Stimulated activated naive B cell treated with anti-CD40 and anti-IgM and Interleukin-4, amounts not matched to agents 10 μg/mL and 1 μg/mL and 100 μg/mL, for 72 hours (primary cell): ENCODE results near the gene HTR6.

Experiments
- ATAC-seq, 2 donors: fragments of 150-1000 bp; cut with Tn5 transposase; replicated peaks; 2 replicates each; pipeline ENCODE4 v1.10.0; 2021; ENCODE audit warnings: moderate library complexity in 1 of 2
- DNase-seq: peaks from one replicate; pipeline ENCODE4 v3.0.0; 2021
- H3K27ac Mint-ChIP-seq: one replicate; pipeline ENCODE4 v1.8.0; 2022; ENCODE audit warnings: mild to moderate bottlenecking, mixed read lengths
- H3K27me3 Mint-ChIP-seq, 2 donors: one replicate each; pipeline ENCODE4 v1.8.0; 2022; ENCODE audit warnings: mixed read lengths in 2 of 2
- H3K36me3 Mint-ChIP-seq, 2 donors: one replicate each; pipeline ENCODE4 v1.8.0; 2022; ENCODE audit warnings: mixed read lengths in 2 of 2, mild to moderate bottlenecking in 1 of 2
- H3K4me1 Mint-ChIP-seq, 2 donors: one replicate each; pipeline ENCODE4 v1.8.0; 2022; ENCODE audit warnings: mixed read lengths in 2 of 2, mild to moderate bottlenecking in 1 of 2
- H3K4me3 Mint-ChIP-seq, 2 donors: one replicate each; pipeline ENCODE4 v1.8.0; 2022; ENCODE audit warnings: mild to moderate bottlenecking in 2 of 2, mixed read lengths in 2 of 2, moderate library complexity in 1 of 2
- H3K9me3 Mint-ChIP-seq, 2 donors: one replicate each; pipeline ENCODE4 v1.8.0; 2022; ENCODE audit warnings: mixed read lengths in 2 of 2, mild to moderate bottlenecking in 1 of 2

HTR6 gene

GRCh38 chr1:19656780-19657466, 7.8 kb upstream of the HTR6 start:
- Mint-ChIP-seq H3K4me1 (peaks cover 6 to 8% of the 10 kb centered on the region in 2 donors), H3K27ac (no peak overlapping the region), H3K27me3 (peaks cover 19 to 21% of the 10 kb centered on the region in 2 donors), H3K4me3 (no peak overlapping the region), H3K36me3 (no peaks in the 10 kb centered on the region), H3K9me3 (no peaks in the 10 kb centered on the region)
- no peak for DNase-seq
- no peak for ATAC-seq

DNA sequence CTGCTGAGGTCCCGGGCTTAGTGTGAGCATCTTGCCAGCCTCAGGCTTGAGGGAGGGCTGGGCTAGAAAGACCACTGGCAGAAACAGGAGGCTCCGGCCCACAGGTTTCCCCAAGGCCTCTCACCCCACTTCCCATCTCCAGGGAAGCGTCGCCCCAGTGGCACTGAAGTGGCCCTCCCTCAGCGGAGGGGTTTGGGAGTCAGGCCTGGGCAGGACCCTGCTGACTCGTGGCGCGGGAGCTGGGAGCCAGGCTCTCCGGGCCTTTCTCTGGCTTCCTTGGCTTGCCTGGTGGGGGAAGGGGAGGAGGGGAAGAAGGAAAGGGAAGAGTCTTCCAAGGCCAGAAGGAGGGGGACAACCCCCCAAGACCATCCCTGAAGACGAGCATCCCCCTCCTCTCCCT, 7.2 kb upstream of the HTR6 start:
- Mint-ChIP-seq H3K4me3 (no peak overlapping the region), H3K4me1 (peaks cover 6 to 8% of the 10 kb centered on the region in 2 donors), H3K9me3 (no peaks in the 10 kb centered on the region), H3K27me3 (peaks cover 17% of the 10 kb centered on the region in 2 donors), H3K36me3 (no peaks in the 10 kb centered on the region), H3K27ac (no peak overlapping the region)
- DNase-seq (no peak), ATAC-seq (no peak)

DNA sequence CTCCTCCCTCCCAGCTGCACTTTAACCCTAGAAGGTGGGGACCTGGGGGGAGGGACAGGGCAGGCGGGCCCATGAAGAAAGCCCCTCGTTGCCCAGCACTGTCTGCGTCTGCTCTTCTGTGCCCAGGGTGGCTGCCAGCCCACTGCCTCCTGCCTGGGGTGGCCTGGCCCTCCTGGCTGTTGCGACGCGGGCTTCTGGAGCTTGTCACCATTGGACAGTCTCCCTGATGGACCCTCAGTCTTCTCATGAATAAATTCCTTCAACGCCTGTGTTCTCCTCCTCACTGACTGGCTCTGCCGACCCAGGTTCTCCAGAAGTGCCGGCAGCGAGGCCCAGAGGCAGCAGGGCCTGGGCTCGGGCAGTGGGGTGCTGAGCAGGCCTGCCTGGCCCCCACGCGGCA, 6.5 kb upstream of the HTR6 start:
- Mint-ChIP-seq H3K4me1 (peaks cover 6 to 8% of the 10 kb centered on the region in 2 donors), H3K4me3 (no peak overlapping the region), H3K27ac (no peak overlapping the region), H3K36me3 (no peaks in the 10 kb centered on the region), H3K27me3 (peaks cover 21% of the 10 kb centered on the region in 2 donors), H3K9me3 (no peaks in the 10 kb centered on the region)
- DNase-seq = no peak
- no peak for ATAC-seq

GRCh38 chr1:19661721-19662228, 2.9 kb upstream of the HTR6 start:
- H3K27ac Mint-ChIP-seq = no peak overlapping the region
- no peak overlapping the region for H3K4me3 Mint-ChIP-seq
- H3K4me1 Mint-ChIP-seq = peaks cover 9 to 12% of the 10 kb centered on the region in 2 donors
- H3K36me3 Mint-ChIP-seq = no peaks in the 10 kb centered on the region
- DNase-seq = no peak
- ATAC-seq = no peak
- H3K9me3 Mint-ChIP-seq = no peaks in the 10 kb centered on the region
- peaks cover 42% of the 10 kb centered on the region in 2 donors for H3K27me3 Mint-ChIP-seq

GRCh38 chr1:19662313-19662712, 2.4 kb upstream of the HTR6 start:
- H3K9me3 Mint-ChIP-seq = no peaks in the 10 kb centered on the region
- ATAC-seq (no peak), DNase-seq (no peak)
- H3K27me3 Mint-ChIP-seq = peaks cover 47% of the 10 kb centered on the region in 2 donors
- no peak overlapping the region for H3K4me3 Mint-ChIP-seq
- no peak overlapping the region for H3K27ac Mint-ChIP-seq
- H3K4me1 Mint-ChIP-seq = peaks cover 9 to 12% of the 10 kb centered on the region in 2 donors
- no peaks in the 10 kb centered on the region for H3K36me3 Mint-ChIP-seq

- no peak for DNase-seq
- Mint-ChIP-seq H3K36me3 (no peaks in the 10 kb centered on the region), H3K4me3 (peak overlapping the region; percentile 67 to 73), H3K4me1 (peaks cover 4 to 6% of the 10 kb centered on the region in 2 donors), H3K27me3 (peaks cover 56 to 67% of the 10 kb centered on the region in 2 donors), H3K9me3 (no peaks in the 10 kb centered on the region), H3K27ac (no peak overlapping the region)
- no peak for ATAC-seq
Measured at GRCh38 chr1:19665186-19665495, 466 bp downstream of the HTR6 start.

DNA sequence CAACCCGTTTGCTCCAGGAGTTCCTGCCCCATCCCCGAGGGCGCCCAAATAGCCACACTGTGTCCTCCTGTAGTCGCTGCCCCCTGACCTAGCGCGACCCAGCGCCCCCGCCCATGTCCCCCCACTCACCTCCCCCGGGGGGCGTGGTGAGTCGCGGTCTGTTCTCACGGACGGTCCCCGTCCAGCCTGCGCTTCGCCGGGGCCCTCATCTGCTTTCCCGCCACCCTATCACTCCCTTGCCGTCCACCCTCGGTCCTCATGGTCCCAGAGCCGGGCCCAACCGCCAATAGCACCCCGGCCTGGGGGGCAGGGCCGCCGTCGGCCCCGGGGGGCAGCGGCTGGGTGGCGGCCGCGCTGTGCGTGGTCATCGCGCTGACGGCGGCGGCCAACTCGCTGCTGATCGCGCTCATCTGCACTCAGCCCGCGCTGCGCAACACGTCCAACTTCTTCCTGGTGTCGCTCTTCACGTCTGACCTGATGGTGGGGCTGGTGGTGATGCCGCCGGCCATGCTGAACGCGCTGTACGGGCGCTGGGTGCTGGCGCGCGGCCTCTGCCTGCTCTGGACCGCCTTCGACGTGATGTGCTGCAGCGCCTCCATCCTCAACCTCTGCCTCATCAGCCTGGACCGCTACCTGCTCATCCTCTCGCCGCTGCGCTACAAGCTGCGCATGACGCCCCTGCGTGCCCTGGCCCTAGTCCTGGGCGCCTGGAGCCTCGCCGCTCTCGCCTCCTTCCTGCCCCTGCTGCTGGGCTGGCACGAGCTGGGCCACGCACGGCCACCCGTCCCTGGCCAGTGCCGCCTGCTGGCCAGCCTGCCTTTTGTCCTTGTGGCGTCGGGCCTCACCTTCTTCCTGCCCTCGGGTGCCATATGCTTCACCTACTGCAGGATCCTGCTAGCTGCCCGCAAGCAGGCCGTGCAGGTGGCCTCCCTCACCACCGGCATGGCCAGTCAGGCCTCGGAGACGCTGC, 1.1 kb downstream of the HTR6 start:
- Mint-ChIP-seq H3K27ac (no peak overlapping the region), H3K4me1 (peaks cover 4 to 6% of the 10 kb centered on the region in 2 donors), H3K4me3 (peak overlapping the region; percentile 67 to 74), H3K9me3 (no peaks in the 10 kb centered on the region), H3K36me3 (no peaks in the 10 kb centered on the region), H3K27me3 (peaks cover 53 to 70% of the 10 kb centered on the region in 2 donors)
- DNase-seq = no peak
- ATAC-seq = no peak

- no peak for ATAC-seq
- H3K9me3 Mint-ChIP-seq = no peaks in the 10 kb centered on the region
- H3K4me1 Mint-ChIP-seq = peaks cover 4 to 6% of the 10 kb centered on the region in 2 donors
Measured at GRCh38 chr1:19668888-19669287, 4.2 kb downstream of the HTR6 start.

DNA sequence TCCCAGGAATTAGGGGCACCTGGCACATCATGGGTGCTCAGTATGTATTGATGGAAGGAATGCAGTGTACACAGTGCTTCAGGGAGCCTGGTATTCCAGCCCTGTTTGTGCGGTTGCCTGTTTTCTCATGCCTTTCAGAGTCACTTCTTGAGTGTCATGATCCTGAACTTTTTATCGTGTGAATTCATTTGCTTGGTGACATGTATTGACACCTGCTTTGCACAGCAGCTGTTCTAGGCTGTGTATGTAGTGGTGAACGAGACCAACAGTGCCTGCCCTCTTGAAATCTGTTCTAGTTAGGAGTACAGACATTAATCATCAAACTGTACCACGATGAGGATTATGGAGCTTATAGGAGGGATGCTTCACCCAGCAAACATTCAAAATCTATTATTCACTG, 6.1 kb downstream of the HTR6 start:
- H3K4me3 Mint-ChIP-seq = no peak overlapping the region
- H3K36me3 Mint-ChIP-seq = no peaks in the 10 kb centered on the region
- DNase-seq (no peak), ATAC-seq (no peak)
- H3K27me3 Mint-ChIP-seq = peaks cover 51 to 72% of the 10 kb centered on the region in 2 donors
- H3K9me3 Mint-ChIP-seq = no peaks in the 10 kb centered on the region
- H3K27ac Mint-ChIP-seq = no peak overlapping the region
- H3K4me1 Mint-ChIP-seq = peaks cover 3 to 4% of the 10 kb centered on the region in 2 donors

More at GRCh38 chr1:19668888-19669287, 4.2 kb downstream of the HTR6 start:
- Mint-ChIP-seq H3K4me3 (no peak overlapping the region), H3K36me3 (no peaks in the 10 kb centered on the region), H3K27me3 (peaks cover 57 to 71% of the 10 kb centered on the region in 2 donors), H3K27ac (no peak overlapping the region)
- no peak for DNase-seq

GRCh38 chr1:19672237-19672636, 7.6 kb downstream of the HTR6 start:
- H3K4me1 Mint-ChIP-seq = no peaks in the 10 kb centered on the region
- no peak overlapping the region for H3K4me3 Mint-ChIP-seq
- peaks cover 46 to 59% of the 10 kb centered on the region in 2 donors for H3K27me3 Mint-ChIP-seq
- DNase-seq = no peak
- H3K9me3 Mint-ChIP-seq = no peaks in the 10 kb centered on the region
- no peak for ATAC-seq
- H3K36me3 Mint-ChIP-seq = no peaks in the 10 kb centered on the region
- H3K27ac Mint-ChIP-seq = no peak overlapping the region

GRCh38 chr1:19675797-19676196, 11.1 kb downstream of the HTR6 start:
- Mint-ChIP-seq H3K27me3 (peaks cover 28% of the 10 kb centered on the region in 2 donors), H3K27ac (no peak overlapping the region), H3K9me3 (no peaks in the 10 kb centered on the region), H3K4me1 (no peaks in the 10 kb centered on the region), H3K36me3 (no peaks in the 10 kb centered on the region), H3K4me3 (no peak overlapping the region)
- no peak for DNase-seq
- ATAC-seq = no peak

DNA sequence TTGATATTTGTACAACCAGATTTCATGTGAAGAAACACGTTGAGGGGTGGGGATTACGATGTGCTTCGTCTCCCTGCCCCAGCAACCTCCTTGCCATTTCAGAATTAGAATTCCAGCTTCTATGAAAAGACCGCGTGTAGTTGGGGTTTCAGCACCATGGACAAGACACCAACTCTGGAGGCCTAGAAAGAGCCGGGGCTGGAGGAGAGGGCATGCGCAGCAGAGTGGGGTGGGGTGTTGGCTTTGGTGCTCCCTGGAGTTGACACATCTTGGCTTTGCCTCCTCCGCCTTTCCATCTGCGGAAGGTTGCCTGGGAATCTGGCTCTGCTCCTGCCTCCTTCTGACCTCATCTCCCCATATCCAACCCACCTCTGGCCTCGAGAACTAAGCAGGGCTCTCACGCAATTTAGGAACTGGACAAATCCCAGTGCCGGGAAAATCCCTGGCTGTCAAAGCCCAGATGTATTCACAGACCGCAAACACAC, 11.8 kb downstream of the HTR6 start:
- peaks cover 24 to 26% of the 10 kb centered on the region in 2 donors for H3K27me3 Mint-ChIP-seq

GRCh38 chr1:19678493-19678892, 13.8 kb downstream of the HTR6 start:
- ATAC-seq = no peak
- Mint-ChIP-seq H3K36me3 (peaks cover 0 to 5% of the 10 kb centered on the region in 2 donors), H3K9me3 (no peaks in the 10 kb centered on the region), H3K4me3 (no peak overlapping the region), H3K27ac (peak overlapping the region; percentile 71), H3K4me1 (no peaks in the 10 kb centered on the region), H3K27me3 (peaks cover 15% of the 10 kb centered on the region in 2 donors)
- no peak for DNase-seq

More for the DNA sequence above, 11.8 kb downstream of the HTR6 start:
- DNase-seq = no peak
- Mint-ChIP-seq H3K4me3 (no peak overlapping the region), H3K9me3 (no peaks in the 10 kb centered on the region), H3K4me1 (no peaks in the 10 kb centered on the region), H3K27ac (no peak overlapping the region), H3K36me3 (no peaks in the 10 kb centered on the region)
- ATAC-seq = no peak

DNA sequence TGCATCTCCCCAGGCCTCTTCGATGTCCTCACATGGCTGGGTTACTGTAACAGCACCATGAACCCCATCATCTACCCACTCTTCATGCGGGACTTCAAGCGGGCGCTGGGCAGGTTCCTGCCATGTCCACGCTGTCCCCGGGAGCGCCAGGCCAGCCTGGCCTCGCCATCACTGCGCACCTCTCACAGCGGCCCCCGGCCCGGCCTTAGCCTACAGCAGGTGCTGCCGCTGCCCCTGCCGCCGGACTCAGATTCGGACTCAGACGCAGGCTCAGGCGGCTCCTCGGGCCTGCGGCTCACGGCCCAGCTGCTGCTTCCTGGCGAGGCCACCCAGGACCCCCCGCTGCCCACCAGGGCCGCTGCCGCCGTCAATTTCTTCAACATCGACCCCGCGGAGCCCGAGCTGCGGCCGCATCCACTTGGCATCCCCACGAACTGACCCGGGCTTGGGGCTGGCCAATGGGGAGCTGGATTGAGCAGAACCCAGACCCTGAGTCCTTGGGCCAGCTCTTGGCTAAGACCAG, 14.3 kb downstream of the HTR6 start:
- peaks cover 0 to 5% of the 10 kb centered on the region in 2 donors for H3K36me3 Mint-ChIP-seq
- no peaks in the 10 kb centered on the region for H3K4me1 Mint-ChIP-seq
- no peak for DNase-seq
- ATAC-seq = no peak
- H3K9me3 Mint-ChIP-seq = no peaks in the 10 kb centered on the region
- H3K4me3 Mint-ChIP-seq = no peak overlapping the region
- H3K27ac Mint-ChIP-seq = peak overlapping the region; percentile 71
- peaks cover 15% of the 10 kb centered on the region in 2 donors for H3K27me3 Mint-ChIP-seq
